ENCODE data around the gene GPANK1.

GPANK1 gene

DNA sequence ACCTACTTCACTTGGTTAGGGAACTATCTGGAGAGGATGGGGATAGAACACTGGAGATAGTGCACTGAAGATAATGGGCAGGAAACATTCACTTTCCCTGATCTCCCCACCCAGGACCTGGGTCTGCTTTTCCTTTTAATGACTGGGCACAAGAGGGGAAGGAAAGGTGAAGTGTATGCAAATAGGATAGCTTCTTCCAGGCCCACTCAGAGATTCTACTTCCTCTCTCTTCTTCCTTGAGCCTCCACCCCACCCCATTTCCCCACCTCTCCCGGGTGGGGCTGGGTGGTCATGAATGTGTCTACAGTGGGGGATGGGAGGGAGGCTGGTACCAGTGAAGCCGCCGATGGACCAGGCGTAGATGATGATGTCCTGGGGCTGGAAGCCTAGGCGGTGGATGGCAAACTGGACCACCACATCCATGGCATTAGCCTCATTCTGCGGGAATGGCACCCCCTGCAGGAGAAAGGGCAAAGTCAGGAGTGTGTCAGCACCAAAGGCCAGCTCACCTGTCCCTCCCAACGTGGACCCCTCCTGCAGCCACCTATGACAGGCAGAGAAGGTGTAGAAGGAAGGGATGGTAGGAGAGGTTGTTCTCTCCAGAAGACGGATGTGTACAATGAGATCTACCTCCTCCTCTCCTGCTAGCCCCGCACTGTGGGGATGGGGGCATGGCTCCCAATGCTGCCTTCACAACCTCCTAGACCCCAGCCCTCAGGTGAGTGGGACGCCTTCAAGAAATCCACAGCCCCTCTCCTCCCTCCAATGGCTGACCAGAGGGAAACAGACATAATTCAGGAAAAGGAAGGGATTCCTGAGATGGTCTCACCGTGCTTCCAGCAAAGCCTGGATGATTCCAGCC, 24.7 kb upstream of the GPANK1 start:
- Histone ChIP-seq H3K4me3 (ENCODE audit: low read depth, low read length) (no peak overlapping the region), H3K36me3 (ENCODE audit: control insufficient read depth in 2 of 2, insufficient read depth in 1 of 2, low read length in 2 of 2) (peaks cover 0 to 74% of the 10 kb centered on the region in 2 experiments; a peak in 2 of 3 replicates), H3K4me1 (ENCODE audit: control insufficient read depth, insufficient read depth, low read length) (no peaks in the 10 kb centered on the region), H3K9me3 (ENCODE audit: control insufficient read depth, insufficient read depth, low read depth, low read length) (no peaks in the 10 kb centered on the region), H3K27ac (ENCODE audit: extremely low read depth, low read depth, low read length) (no peak overlapping the region)
- TF ChIP-seq ZNF654 (tag by site-specific recombination; IDR thresholded peaks at IDR 0.05; ENCODE audit: low read depth) (peak; percentile 6; the same call in 1 of the 2 replicates), KLF1 (tag by site-specific recombination; IDR thresholded peaks at IDR 0.05) (peak; percentile 77), ZNF19 (tag by site-specific recombination; IDR thresholded peaks at IDR 0.05; ENCODE audit: low read depth) (no peak)
- ChIA-PET CTCF (interaction anchor here (0.6 to 4.6 kb wide), 17 partner anchors 9 to 209 kb away, joined by 3 to 24 read pairs (median 4); partner anchors contain the start of genes C6orf47, DDAH2, LY6G5B and LY6G5C), POLR2A (interaction anchor here (0.6 to 1.4 kb wide), 6 partner anchors 9 to 173 kb away, joined by 3 to 4 read pairs (median 4); partner anchors contain the start of genes CSNK2B, HSPA1A, HSPA1B and HSPA1L)

GRCh38 chr6:31687860-31688693, 23.3 kb upstream of the GPANK1 start:
- POLR2A ChIA-PET, result interaction anchor here (0.5 to 1.4 kb wide), 6 partner anchors 15 to 440 kb away, joined by 3 to 10 read pairs (median 4); partner anchors contain the start of genes ABHD16A, ATF6B and HSPA1B
- Histone ChIP-seq H3K27ac (ENCODE audit: extremely low read depth, low read depth, low read length) (no peak overlapping the region), H3K9me3 (ENCODE audit: control insufficient read depth, insufficient read depth, low read depth, low read length) (no peaks in the 10 kb centered on the region), H3K36me3 (ENCODE audit: control insufficient read depth in 2 of 2, insufficient read depth in 1 of 2, low read length in 2 of 2) (peaks cover 0 to 66% of the 10 kb centered on the region in 2 experiments; a peak in 1 of 3 replicates), H3K4me1 (ENCODE audit: control insufficient read depth, insufficient read depth, low read length) (no peaks in the 10 kb centered on the region), H3K4me3 (ENCODE audit: low read depth, low read length) (no peak overlapping the region)
- CTCF ChIA-PET, result interaction anchor here (0.6 to 4.6 kb wide), 5 partner anchors 8 to 82 kb away, joined by 3 to 24 read pairs (median 3); partner anchors contain the start of genes GPANK1 and LY6G5C
- TF ChIP-seq ZNF398 (tag by site-specific recombination; IDR thresholded peaks at IDR 0.05), result no peak
- TF ChIP-seq MZF1 (tag by site-specific recombination; IDR thresholded peaks at IDR 0.05; ENCODE audit: borderline replicate concordance), result no peak
- TF ChIP-seq ZNF423 (tag by site-specific recombination; IDR thresholded peaks at IDR 0.05), result no peak
- no peak for TF ChIP-seq ZNF654 (tag by site-specific recombination; IDR thresholded peaks at IDR 0.05; ENCODE audit: low read depth)
- TF ChIP-seq ZNF600 (tag by site-specific recombination; IDR thresholded peaks at IDR 0.05), result peak; percentile 62
- TF ChIP-seq PRDM10 (tag by site-specific recombination; IDR thresholded peaks at IDR 0.05), result peak; percentile 50; the same call in 1 of the 2 replicates
- no peak for TF ChIP-seq HIC1 (tag by site-specific recombination; IDR thresholded peaks at IDR 0.05)
- 0 out of 2 replicates have a peak, but pooled peaks have one; percentile 13 for TF ChIP-seq ZIC2 (tag by site-specific recombination; IDR thresholded peaks at IDR 0.05)

All from HEK293 (cell line).